Muscle of leg (tissue), 11 donors: Measurements from ENCODE around the gene CEP170B. TPM values are rescaled to one million over a fixed set of nuclear protein-coding genes. Genes with fewer than 3 reads are reported as not detected.
"Not testable (repeated sequence)": the region's sequence is repeated elsewhere in the genome, so short reads cannot be mapped to it uniquely, and the experiment has no call there.

Source experiments
- DNase-seq: peaks from one replicate; pipeline ENCODE4 v3.0.0; 2013
- H3K27ac ChIP-seq: one replicate; pipeline ENCODE4 v1.5.1; 2013; ENCODE audit warnings: mild to moderate bottlenecking, low read length, control low read depth
- H3K27me3 ChIP-seq: one replicate; pipeline ENCODE4 v1.6.1; 2013; ENCODE audit warnings: low read length; ENCODE audit not compliant: control insufficient read depth, insufficient read depth
- H3K36me3 ChIP-seq: one replicate; pipeline ENCODE4 v1.6.1; 2013; ENCODE audit warnings: low read length; ENCODE audit not compliant: control insufficient read depth, insufficient read depth
- H3K4me1 ChIP-seq: one replicate; pipeline ENCODE4 v1.6.1; 2013; ENCODE audit warnings: low read length; ENCODE audit not compliant: control insufficient read depth, insufficient read depth
- H3K4me3 ChIP-seq: one replicate; pipeline ENCODE4 v1.5.1; 2013; ENCODE audit warnings: low read length, control low read depth
- H3K9me3 ChIP-seq: replicated peaks from 2 replicates; pipeline ENCODE4 v1.6.1; 2013; ENCODE audit warnings: low read depth, low read length; ENCODE audit not compliant: control insufficient read depth
- WGBS: methylation state at CpG from one replicate; pipeline ENCODE4 v1.1.5; 2013; ENCODE audit warnings: missing lambda C conversion rate; ENCODE audit not compliant: insufficient coverage; 5-methylcytosine and 5-hydroxymethylcytosine counted together
- polyA plus RNA-seq, 8 donors: library from polyadenylated mRNA; unstranded; fragments of 120-200 nt; gene quantifications; one replicate each; pipeline versions ENCODE4 v1.2.1 to v1.2.3, GENCODE V29; 2013; ENCODE audit warnings: inconsistent platforms in 1 of 8, low replicate concordance in 1 of 8; ENCODE audit not compliant: insufficient read length in 8 of 8, insufficient read depth in 1 of 8
- total RNA-seq: library from RNA; stranded (reverse); fragments of 120-200 nt; gene quantifications from one replicate; pipeline ENCODE4 v1.2.4, GENCODE V29; 2013

Gene CEP170B
- total and polyA plus RNA-seq, 9 donors: 1.6 to 5.1 (median 2.6) TPM

DNA sequence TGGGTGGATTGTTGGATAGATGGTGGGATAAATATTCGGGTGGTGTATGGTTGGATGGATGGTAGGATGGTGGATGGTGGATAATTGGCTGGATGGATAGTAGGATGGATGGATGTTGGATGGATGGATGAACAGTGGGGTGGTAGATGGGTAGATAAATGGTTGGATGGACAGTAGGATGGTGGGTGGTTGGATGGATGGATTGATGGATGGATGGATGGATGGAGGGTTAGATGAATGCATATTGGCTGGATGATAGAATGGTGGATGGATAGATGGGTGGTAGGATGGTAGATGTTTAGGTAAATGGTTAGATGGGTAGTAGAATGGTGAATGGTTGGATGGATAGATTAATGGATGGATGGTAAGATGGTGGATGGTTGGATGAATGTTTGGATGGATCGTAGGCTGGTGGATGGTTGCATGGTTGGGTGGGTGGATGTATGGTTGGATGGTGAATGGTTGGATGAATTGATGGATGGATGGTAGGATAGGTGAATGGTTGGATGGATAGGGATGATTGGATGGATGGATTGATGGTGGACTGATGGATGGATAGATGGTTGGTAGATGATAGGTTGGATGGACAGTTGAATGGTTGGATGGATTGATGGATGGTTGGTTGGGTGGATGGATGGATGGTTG, 40.6 kb upstream of the CEP170B start:
- Histone ChIP-seq H3K36me3 (no peaks in the 10 kb centered on the region), H3K9me3 (no peaks in the 10 kb centered on the region), H3K27me3 (peaks cover 23% of the 10 kb centered on the region), H3K27ac (no peak overlapping the region), H3K4me1 (peaks cover 23% of the 10 kb centered on the region), H3K4me3 (no peak overlapping the region)
- 100% methylated on average over 2 of the region's 2 CpGs for WGBS
- no peak for DNase-seq

DNA sequence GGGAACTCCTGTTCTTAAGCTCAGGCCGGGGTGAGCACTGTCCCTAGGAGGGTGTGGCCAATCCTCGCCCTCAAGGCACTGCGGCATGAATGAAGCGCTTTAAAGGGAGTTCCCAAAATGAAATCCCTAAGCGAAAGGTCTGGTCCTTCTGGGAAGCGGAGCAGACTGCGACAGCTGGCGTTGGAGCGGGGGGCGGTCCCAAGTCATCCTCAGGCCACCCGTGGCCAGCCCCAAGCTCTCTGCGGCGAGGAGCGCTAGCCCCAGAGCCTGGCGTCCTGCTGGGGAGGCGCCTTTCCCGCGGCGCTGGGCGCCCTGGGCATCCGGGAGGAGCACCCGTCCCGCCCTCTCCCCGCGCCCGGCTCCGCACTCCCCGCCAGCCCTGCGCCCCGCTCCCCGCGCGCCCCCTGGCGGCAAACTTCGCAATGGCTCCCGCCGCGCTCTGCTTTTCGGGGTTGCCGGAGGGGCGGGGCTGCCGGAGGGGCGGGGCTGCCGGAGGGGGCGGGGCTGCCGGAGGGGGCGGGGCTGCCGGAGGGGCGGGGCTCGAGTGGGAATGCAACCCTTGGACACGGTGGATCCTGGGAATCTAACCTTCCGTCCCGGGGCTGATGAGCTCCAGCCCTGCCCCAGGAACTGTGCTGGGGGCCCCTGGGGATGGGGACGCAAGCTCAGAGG, 38.7 kb upstream of the CEP170B start:
- H3K36me3 ChIP-seq: no peaks in the 10 kb centered on the region
- H3K4me3 ChIP-seq: peak overlapping the region; percentile 62
- H3K4me1 ChIP-seq: peaks cover 18% of the 10 kb centered on the region
- DNase-seq: peak; percentile 88
- H3K27ac ChIP-seq: no peak overlapping the region
- peaks cover 23% of the 10 kb centered on the region for H3K27me3 ChIP-seq
- H3K9me3 ChIP-seq: no peaks in the 10 kb centered on the region
- 2% methylated on average over 28 of the region's 54 CpGs for WGBS

DNA sequence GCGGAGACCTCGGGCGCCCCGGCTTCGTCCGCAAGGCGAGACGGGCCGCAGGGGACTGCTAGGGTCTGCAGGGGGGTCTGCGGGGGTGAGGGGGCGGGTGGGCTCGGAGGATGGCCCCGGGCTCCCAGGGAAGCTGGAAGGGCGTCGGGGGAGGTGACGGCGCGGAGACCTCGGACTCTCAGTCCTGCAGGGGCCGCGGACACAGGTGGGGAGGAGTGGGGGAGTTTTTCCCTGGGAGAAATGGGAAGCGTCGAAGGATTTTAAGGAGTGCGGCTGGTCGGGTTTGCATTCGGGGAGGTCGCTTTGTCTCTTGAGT, 38.2 kb upstream of the CEP170B start:
- H3K4me3 ChIP-seq: peak overlapping the region; percentile 28
- no peak for DNase-seq
- peaks cover 18% of the 10 kb centered on the region for H3K4me1 ChIP-seq
- no peaks in the 10 kb centered on the region for H3K36me3 ChIP-seq
- H3K27me3 ChIP-seq: peaks cover 23% of the 10 kb centered on the region
- no peak overlapping the region for H3K27ac ChIP-seq
- 0% methylated on average over 25 of the region's 27 CpGs for WGBS
- no peaks in the 10 kb centered on the region for H3K9me3 ChIP-seq

DNA sequence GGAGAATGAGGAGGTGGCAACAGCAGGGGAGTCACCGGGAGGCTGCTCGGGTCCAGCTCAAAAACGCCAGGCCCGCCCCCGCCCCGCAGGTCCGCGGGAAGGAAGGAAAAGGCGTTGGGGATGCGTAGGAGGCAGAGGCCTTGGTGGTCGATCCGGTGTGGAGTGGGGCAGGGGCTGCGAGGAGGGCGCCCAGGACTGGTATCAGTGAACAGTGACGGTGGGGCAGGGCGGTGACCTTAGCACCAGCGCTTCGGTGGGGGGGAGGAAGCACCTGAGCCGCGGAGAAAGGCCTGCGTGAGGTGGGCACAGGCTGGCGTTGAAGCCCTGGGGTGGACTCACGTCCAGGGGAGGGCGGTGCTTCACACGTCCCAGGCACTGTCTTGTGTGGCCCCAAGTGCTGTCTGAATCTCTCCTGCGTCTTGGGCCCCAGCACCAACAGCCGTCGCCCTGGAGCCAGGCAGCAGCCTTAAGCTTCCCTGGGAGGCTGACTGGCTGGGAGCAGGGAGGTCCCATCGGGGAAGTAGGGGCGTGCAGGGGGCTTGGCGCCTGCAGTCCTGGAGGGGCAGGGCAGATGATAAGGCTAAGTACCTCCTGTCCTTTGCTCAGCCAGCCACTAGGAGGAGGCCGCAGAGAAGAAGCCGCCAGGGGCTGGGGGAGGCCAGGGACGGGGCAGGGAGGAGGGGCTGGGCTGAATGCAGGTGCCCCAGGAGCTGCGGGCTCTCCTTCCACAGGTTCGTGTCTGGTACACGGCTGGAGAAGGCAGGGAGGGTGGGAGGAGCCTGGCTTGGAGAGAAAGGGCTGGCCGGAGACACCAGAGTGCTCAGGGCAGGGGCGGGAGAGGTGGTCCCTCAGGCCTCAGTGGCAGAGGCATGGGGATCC, 37.7 kb upstream of the CEP170B start:
- Histone ChIP-seq H3K27me3 (peaks cover 23% of the 10 kb centered on the region), H3K36me3 (no peaks in the 10 kb centered on the region), H3K9me3 (no peaks in the 10 kb centered on the region), H3K27ac (no peak overlapping the region), H3K4me3 (peak overlapping the region; percentile 28), H3K4me1 (peaks cover 18% of the 10 kb centered on the region)
- DNase-seq: no peak
- WGBS: 5% methylated on average over 34 of the region's 39 CpGs

DNA sequence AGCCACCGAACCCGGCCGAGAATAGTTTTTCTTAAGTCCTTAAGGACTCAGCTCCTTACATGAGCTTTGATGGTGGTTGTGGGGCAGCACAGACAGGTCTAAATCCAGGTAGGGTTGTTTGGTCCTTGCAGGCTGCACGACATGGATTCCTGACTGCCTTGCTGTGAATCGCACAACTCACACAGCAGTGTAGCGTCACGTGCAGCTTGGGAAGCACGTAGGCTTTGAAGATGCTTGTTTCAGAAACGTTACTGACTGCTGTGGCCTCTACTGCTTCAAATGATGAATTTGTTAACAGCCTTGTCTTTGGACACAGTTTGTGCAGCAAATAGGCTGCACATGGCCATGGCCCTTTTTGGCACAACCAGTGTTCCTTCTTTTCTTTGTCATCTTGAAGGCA, 34.3 kb upstream of the CEP170B start:
- Histone ChIP-seq H3K27ac (no peak overlapping the region), H3K9me3 (no peaks in the 10 kb centered on the region), H3K4me1 (peaks cover 14% of the 10 kb centered on the region), H3K36me3 (no peaks in the 10 kb centered on the region), H3K4me3 (no peak overlapping the region), H3K27me3 (peaks cover 15% of the 10 kb centered on the region)
- WGBS: 65% methylated on average over 9 of the region's 9 CpGs
- no peak for DNase-seq

DNA sequence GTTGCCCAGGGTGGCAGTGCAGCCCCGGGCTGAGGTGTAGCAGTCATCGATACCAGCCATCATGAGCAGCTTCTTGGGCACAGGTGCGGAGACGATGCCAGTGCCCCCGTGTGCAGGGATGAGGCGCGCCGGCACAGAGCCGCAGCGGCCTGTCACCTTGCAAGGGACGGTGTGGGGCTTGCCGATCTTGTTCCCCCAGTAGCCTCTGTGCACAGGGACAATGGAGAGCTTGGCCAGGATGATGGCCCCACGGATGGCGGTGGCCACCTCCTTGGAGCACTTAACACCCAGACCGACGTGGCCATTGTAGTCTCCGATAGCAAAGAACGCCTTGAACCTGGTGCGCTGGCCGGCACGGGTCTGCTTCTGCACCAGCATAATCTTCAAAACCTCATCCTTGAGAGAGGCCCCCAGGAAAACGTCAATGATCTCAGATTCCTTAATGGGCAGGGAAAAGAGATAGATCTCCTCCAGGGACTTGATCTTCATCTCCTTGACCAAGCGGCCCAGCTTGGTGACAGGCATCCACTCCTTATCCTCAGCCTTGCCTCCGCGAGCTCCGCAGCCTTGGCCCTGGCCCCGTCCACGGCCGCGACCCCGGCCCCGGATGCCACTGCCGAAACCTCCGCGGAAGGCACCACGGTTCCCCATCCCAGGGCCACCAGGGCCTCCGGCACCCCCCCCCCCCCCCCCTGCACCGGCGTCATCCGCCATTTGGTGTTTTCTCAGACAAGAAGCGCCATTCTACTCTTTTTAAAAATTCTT, 28.7 kb upstream of the CEP170B start:
- 95% methylated on average over 10 of the region's 41 CpGs for WGBS
- not testable (repeated sequence) for DNase-seq, H3K4me3 ChIP-seq, H3K27ac ChIP-seq, H3K36me3 ChIP-seq, H3K4me1 ChIP-seq, H3K27me3 ChIP-seq, H3K9me3 ChIP-seq

DNA sequence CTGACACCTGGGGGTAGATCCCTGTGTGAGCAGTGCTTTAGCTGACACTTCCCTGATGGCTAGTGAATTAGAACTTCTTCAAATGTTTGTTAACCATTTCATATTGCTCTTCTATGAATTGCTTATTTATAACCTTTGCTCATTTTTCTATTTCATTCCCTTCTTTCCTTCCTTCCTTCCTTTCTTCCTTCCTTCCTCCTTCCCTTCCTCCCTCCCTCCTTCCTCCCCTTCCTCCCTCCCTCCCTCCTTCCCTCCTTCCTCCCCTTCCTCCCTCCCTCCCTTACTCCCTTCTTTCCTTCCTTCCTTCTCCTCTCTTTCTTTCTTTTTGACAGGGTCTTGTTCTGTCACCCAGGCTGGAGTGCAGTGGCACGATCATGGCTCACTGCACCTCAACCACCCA, 23.3 kb upstream of the CEP170B start:
- WGBS: no CpG with 5 or more reads among the region's 1 CpG
- H3K4me1 ChIP-seq: peaks cover 28% of the 10 kb centered on the region
- H3K9me3 ChIP-seq: no peaks in the 10 kb centered on the region
- peaks cover 58% of the 10 kb centered on the region for H3K27me3 ChIP-seq
- no peak overlapping the region for H3K4me3 ChIP-seq
- no peaks in the 10 kb centered on the region for H3K36me3 ChIP-seq
- H3K27ac ChIP-seq: no peak overlapping the region
- no peak for DNase-seq

DNA sequence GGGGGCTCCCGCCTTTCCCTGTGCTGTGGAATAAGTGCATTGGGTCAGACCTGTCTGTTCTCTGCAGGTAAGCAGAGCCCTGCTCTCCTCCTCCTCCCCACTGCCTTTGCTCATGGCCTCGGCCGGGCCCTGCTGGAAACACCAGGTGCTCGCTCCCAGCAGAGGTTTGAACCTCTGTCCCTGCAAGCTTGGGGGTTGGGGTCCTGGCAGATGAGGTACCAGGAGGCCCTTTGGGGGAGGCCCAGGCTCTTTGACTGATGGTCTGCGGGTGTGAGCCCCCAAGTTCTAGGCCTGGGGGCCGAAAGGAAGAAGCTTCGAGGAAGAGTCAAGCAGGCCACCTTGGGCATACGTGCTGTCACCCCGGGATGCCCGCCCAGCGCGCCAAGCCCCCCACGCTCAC, 22.1 kb upstream of the CEP170B start:
- Histone ChIP-seq H3K27me3 (peaks cover 61% of the 10 kb centered on the region), H3K4me3 (no peak overlapping the region), H3K4me1 (peaks cover 29% of the 10 kb centered on the region), H3K36me3 (no peaks in the 10 kb centered on the region), H3K9me3 (no peaks in the 10 kb centered on the region), H3K27ac (no peak overlapping the region)
- WGBS: 12% methylated on average over 9 of the region's 13 CpGs
- no peak for DNase-seq

DNA sequence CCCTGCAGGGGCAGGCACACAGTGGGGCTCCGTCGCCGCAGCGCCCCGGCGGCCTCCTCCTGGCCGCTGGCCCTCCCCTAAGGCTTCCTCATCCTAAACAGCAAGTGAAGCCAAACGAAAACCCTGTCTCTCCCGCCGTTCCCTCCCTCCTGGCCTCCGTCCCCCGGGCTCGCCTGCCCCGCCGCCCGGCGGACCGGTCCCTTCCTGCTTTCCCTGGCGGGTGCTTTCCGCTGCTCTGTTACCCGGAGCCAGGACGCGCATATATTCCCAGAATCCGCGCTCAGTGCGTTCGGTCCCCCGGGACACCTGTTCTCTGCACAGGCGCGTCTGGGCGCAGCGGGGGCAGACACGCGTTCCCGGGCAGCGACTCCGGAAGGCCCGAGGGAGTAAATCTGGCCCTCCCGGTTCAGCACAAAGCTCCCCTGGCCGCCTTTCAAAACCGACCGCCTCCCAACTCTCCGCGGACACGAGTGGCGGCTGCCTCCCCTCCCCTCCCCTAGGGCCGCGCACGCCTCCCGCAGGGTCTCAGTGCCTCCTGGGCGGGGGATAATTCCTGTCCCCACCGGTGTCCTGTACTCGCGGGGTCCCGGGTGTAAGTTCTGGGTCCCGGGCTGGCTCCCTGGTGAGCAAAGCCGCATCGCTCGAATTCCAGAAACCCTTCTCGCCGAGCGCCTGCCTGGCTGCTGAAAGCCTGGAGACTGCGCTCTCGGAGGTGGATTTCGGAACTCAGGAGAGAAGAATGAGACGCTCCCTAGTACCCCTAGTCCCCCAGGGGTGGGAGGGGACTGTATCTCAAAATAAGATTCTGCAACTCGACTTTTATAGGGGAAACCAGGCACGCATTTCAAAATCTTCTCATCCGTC, 21.4 kb upstream of the CEP170B start:
- DNase-seq: peak; percentile 33
- H3K27ac ChIP-seq: no peak overlapping the region
- WGBS: under 1% methylated on average over 57 of the region's 69 CpGs

More for the DNA sequence above, 21.4 kb upstream of the CEP170B start:
- H3K9me3 ChIP-seq: no peaks in the 10 kb centered on the region
- H3K27me3 ChIP-seq: peaks cover 63% of the 10 kb centered on the region
- H3K4me1 ChIP-seq: peaks cover 29% of the 10 kb centered on the region
- no peaks in the 10 kb centered on the region for H3K36me3 ChIP-seq
- H3K4me3 ChIP-seq: peak overlapping the region; percentile 21
